HG02678 (cell line): ENCODE measurements around the gene CPLX3.

ENCODE experiments used
- ATAC-seq: cut with Tn5 transposase; IDR thresholded peaks from one replicate; pipeline ENCODE4 v1.9.1; 2021; ENCODE audit warnings: mild to moderate bottlenecking, moderate library complexity; ENCODE audit not compliant: unreplicated experiment

CPLX3 gene

DNA sequence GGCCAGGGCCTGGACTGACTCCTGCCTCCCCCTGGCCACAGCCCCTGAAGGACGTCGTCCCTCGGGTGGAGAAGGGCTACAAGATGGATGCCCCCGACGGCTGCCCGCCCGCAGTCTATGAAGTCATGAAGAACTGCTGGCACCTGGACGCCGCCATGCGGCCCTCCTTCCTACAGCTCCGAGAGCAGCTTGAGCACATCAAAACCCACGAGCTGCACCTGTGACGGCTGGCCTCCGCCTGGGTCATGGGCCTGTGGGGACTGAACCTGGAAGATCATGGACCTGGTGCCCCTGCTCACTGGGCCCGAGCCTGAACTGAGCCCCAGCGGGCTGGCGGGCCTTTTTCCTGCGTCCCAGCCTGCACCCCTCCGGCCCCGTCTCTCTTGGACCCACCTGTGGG is 24.1 kb upstream of the CPLX3 start:
- no peak for ATAC-seq

DNA sequence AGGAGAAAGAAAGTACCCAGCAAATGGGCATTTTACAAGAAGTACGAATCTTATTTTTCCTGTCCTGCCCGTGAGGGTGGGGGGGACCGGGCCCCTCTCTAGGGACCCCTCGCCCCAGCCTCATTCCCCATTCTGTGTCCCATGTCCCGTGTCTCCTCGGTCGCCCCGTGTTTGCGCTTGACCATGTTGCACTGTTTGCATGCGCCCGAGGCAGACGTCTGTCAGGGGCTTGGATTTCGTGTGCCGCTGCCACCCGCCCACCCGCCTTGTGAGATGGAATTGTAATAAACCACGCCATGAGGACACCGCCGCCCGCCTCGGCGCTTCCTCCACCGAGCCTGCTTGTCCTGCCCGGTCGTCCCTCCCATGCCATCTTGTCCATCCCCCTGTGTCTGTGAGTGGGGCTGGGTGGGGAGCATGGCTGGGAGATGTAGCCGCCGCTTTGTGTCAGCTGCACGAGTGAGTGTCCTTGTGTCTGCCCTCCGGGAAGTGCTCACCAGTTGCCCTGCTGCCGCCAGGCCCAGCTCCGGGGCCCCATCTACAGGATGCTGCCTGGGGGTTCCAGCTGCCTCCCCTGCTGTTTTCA is 23.5 kb upstream of the CPLX3 start:
- ATAC-seq, result no peak

DNA sequence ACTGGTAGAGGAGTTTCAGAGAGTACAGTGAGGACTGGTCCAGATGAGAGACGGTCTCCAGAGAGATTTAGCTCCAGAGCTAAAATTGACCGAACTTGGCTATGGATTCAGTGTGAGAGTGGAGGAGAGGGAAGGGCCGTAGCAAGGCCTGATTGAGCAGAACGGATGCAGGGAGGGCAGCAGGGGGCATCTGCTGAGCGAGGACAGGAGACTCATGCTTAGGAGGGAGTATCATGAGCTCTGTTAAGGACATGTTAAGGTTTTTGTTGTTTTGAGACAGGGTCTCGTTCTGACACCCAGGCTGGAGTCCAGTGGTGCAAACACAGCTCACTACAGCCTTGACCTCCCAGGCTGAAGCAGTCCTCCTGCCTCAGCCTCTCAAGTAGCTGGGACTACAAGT is 21.5 kb upstream of the CPLX3 start:
- ATAC-seq, result no peak

DNA sequence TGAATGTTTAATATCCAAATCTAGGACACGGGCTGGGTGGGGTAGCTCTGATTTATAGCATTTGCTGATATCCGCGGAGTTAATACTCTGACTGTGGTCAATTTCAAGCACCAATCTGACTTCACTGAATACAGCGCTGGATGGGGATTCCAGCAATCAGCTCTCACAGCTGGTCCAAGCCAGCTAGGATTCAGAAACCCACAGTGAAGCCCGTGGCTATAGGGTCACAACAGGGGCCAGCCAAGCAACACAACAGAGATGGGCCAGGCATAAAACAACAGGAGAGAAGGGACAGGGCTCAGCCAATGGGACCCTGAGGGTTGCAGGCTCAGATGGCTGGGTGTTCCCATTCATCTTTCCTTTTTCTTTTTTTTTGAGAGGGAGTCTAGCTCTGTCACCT is 19.1 kb upstream of the CPLX3 start:
- ATAC-seq, result no peak

DNA sequence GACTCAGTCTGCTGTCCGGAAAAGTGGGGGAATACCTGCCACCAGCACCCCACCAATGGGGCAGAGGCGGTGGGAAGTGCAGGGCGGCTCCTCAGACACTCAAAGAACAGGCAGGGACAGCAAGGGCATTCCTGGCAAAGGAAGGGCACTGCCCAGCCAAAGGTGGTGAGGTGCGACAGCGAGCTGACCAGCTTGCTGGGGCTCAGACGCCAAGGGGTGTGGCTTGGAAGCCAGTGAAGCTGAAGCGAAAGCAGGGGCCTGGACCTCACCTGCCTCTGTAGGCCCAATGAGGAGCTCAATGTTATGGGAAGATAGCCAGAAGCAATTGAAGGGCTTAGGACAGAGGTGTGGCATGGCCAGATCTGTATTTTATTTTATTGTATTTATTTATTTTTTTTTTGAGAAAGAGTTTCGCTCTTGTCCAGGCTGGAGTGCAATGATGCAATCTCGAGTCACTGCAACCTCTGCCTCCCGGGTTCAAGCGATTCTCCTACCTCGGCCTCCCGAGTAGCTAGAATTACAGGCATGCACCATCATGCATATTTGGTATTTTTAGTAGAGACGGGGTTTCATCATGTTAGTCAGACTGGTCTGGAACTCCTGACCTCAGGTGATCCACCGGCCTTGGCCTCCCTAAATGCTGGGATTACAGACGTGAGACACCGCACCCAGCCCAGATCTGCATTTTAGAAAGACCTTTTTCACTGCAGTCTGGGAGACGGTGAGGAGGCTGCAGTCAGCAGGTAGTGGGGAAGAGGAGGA is 18.2 kb upstream of the CPLX3 start:
- no peak for ATAC-seq

DNA sequence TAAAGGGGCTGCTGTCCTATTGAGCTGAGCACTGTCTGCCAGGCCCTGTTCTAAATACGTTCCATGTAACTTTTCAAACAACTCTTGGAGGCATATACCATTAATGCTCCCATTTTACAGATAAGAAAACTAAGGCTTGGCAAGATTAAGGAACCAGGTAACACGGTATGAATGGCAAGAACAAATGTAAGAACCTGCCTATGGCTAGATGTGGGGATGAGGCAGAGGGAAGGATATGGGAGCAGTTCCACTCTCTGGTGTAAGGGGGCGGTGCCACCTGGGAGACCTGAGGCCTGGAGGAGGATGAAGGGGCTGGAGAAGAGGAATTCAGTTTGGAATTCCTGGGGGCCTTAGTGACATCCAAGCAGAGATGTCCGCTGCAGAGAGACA is 17.6 kb upstream of the CPLX3 start:
- no peak for ATAC-seq

DNA sequence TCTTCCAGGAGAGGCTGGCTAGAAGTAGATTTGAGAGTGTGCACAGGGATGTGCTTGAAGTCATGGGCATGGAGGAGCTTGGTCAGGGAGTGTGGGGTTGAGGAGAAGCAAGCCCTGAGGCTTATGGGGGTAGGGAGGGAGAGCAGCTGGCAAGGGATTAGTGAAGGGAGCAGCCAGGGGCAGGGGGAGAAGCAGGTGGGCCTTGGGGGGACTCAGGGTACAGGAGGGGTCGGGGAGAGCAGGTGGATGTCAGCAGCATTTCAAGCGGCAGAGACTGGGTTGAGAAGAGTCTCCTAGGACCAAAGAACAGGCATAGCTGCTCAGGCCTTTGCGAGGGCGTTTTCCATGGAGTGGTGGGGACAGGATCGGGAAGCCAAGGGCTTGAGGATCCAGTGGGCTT is 17.2 kb upstream of the CPLX3 start:
- ATAC-seq, result no peak

DNA sequence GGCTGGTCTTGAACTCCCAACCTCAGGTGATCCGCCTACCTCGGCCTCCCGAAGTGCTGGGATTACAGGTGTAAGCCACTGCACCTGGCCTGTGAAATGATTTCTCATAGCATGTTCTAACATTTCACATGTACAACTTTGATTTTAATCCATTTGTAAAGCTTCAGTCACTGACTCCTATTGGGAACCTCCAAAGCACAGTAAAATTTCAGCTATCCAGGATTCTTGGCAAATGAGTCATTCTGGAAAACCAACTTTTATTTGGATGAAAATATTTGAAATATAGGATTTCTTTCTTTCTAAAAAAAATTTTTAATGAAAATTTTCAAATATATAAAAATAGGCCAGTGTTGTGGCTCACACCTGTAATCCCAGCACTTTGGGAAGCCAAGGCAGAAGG is 16.5 kb upstream of the CPLX3 start:
- ATAC-seq, result no peak

DNA sequence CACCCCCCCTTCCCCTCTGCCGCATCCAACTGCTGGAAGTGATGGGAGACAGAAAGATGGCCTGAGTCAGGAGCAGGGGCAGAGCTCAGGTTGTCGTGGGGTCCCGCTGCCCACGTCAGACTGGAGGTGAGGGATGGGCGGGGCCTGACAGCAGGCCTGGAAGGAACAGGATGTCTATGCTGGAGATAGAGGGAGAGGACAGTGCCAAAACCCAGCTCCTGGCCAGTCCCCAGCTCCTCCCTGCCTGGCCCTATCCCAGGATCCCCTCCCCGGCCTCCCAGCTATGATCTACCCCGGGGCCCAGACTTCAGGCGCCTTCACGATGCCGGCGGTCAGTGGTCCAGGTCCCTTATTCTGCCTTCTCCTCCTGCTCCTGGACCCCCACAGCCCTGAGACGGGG is 13.9 kb upstream of the CPLX3 start, which contains the start of gene LMAN1L:
Gene LMAN1L, plus strand, starts transcription at position 303 of the 400 bp plus-strand sequence. Its CDS starts 20 bp downstream, at position 323.
- ATAC-seq, result no peak

DNA sequence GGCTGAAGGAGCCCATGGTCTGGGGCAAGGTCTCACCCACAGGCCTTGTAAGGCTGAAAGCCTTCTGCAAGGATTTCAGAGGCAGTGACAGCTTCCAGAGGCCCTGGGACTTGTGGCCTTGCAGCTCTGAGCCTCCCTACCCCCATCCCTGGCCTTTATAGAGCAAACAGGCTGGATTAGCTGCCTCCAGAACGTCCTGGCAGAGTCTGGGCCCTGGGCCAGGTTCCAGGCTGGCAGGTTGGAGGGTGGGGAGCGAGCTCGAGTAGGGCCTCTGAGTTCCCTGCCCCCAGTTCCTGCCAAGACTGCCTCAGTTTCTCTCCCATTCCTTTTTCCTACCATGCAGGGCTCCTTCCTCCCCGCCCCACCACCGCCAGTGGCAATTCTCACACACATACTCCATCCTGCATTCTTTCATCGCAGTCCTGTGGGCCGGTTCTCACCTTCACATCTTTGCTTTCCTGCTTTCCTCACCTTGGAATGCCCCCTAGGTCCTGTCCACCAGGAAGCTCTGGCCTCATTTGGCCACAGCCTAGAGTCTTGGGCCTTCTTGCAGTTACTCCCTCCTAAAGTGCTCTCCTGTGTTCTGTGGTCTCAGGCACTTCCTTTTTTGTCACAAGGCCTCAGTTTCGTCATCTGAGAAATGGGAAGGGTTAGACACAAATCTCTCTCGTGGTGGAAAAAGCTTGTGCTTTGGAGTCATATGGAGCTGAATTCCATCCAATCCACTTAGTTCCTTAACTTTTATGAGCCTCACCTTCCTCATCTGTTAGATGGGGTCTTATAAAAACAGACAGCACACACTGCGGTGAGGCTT is 11.1 kb upstream of the CPLX3 start:
- no peak for ATAC-seq

DNA sequence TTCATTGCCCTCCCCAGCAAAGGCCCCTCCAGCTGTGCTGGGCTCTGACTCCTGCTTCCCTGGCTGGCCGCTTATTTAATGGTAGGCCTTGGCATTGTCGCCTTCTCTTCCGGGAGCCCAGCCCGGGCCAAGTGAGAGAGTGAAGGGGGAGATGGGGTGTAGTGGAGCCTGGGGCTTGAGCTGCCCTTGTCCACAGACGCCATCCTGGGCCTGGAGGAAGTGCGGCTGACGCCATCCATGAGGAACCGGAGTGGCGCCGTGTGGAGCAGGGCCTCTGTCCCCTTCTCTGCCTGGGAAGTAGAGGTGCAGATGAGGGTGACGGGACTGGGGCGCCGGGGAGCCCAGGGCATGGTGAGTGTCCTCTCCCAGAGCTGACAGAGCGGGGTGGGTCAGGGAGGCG is 10.5 kb upstream of the CPLX3 start:
- no peak for ATAC-seq

DNA sequence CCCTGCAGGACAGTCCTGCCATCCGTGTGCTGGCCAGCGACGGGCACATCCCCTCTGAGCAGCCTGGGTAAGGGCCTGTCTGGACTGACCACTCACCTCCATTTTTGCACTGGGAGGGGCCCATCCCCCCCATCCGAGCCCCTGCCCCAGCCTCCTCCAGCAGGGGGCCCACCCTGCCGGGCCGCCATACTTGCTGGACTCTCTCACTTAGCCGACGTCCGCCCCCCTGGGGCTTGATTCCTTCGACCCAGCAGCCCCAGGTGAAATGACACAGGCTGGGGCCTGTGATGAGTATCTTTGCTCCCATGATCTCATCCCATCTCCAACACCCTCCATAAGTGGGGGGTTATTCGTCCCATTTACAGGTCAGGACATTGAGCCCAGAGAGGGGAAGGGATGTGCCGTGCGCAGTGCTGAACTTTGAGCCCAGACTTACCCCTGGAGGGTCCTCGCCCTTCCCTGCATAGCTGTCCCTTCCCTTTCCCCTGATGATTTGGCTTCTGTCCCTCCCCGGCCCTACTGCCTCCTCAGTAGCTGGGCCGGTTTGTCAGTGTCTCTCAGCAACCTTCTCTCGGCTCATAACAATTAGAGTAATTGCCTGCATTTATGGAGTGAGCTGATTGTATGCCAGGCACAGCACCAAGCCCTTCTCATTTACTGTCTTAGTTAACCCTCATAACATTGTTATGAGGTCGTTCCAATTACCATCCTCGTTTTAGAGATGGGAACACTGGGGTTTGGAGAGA is 9.6 kb upstream of the CPLX3 start:
- no peak for ATAC-seq

DNA sequence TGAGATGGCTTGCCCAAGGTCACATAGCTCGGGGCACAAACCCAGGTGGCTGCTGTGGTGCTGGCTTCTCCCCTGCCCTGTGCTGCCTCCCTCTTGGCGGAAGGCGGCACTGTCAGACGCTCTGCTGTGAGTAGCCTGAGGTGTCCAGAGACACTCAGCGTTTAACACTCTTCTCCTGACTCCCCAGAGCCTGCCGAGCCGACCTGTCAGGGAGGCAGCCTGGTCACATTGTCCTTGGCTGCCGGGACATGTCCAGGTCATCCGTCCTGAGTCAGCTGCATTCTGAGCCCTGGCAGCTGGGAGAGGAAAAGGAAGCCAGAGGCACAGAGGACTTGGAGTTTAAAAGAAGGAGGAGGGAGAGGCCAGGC is 9.1 kb upstream of the CPLX3 start:
- no peak for ATAC-seq

DNA sequence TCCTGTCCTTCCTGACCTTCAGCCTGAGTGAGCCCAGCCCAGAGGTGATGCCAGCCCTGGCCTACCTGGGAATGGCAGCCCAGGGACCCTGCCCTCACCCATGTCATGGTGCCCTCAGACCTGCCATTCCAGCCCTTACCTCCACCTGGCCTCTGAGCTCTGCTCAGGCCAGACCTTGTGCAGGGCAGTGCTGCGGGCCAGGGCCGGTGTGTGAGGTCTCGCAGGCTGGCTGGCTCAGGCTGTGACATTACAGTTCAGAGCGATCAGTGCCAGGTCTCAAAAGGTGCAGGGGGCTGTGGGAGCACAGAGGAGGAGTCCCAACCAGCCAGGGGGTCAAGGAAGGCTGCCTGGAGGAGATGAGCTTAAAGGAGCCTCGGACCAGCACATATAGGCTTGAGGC is 6.4 kb upstream of the CPLX3 start:
- ATAC-seq, result no peak

DNA sequence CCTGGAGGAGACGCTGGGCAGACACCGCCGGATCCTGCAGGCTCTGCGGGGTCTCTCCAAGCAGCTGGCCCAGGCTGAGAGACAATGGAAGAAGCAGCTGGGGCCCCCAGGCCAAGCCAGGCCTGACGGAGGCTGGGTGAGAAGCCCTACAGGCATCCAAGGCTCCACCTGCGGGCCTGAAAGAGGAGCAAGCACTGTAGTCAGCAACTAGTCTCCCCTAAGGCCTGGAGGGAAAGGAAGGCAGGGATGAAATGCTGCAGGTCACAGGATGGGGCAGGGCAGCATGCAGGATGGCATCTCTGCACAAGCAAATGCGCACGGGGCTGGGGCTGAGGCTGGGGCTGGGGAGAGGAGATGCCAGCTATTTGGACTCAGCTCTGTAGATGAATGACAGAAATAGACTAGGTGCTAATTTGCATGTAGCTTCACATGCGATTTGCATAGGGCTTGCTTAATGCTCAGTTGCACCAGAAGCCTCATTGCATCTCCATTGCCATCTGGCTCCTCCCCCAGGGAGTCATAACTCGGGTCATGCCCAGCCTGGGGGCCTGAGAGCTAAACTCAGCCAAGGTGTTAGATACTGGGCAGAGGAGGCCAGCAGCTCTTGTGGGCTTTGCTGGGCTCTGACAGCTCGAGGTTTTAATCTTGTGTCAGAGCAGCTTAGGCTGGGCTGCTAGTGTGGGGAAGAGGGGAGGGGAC is 5.2 kb upstream of the CPLX3 start:
- ATAC-seq, result peak; percentile 72

DNA sequence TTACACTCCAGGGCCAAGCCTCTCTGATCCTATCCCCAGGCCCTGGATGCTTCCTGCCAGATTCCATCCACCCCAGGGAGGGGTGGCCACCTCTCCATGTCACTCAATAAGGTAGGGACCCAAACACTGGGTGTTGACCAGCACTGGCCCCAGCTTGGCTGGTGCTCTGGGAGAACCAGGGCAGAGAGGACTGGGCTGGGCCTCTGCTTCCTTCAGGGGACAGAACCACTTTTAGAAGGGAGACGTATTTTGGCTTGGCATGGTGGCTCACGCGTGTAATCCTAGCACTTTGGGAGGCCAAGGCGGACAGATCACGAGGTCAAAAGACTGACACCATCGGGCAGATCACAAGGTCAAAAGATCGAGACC is 4.7 kb upstream of the CPLX3 start:
- no peak for ATAC-seq

DNA sequence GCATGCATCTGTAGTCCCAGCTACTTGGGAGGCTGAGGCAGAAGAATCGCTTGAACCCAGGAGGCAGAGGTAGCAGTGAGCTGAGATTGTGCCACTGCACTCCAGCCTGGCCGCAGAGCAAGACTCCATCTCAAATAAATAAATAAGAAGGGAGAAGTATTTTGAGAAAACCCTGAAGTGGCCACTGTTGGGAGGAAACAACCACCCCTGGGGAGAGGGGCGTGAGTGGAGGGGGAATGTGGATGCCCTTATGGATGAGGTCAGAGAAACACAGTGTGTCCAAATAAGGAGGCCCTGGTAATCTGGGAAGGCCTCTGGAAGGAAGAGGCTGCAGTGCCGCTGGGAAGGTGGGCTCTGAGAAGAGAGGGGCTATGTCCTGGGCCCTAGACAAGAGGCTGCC is 4.2 kb upstream of the CPLX3 start:
- no peak for ATAC-seq

DNA sequence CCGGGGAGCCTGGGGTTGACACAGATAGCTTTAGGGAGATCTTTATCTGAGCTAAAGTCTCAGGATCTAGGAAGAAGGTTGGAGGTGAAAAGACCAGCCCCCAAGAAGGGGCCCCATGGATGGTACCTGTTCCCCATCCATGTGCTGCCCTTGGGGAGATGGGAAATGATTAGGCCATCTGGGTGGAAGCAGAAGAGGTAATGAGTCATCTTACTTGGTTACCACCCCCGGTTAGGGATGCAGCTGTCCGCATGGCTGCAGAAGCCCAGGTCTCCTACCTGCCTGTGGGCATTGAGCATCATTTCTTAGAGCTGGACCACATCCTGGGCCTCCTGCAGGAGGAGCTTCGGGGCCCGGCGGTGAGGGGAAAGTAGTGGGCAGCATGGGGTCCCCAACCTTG is 3.1 kb upstream of the CPLX3 start:
- ATAC-seq, result no peak

DNA sequence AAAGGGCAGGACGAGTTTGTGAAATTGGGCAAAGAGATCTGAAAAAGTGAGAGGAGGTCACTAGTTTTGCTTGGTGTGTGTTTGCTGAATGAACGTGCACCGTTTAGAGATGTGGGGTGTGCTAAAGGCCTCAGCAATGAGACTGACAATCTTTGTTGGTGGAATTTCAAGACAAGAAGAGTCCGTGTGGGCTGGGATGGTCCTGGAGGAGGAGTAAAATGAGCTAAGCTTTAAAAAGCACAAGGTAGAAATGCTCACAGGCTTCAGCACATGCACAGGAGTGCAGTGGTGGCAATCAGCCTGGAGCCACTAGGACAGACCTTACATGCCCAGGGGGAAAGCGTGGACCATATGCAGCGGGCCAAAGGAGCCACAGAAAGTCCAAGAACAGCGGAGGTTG is 1.5 kb upstream of the CPLX3 start:
- ATAC-seq, result no peak

DNA sequence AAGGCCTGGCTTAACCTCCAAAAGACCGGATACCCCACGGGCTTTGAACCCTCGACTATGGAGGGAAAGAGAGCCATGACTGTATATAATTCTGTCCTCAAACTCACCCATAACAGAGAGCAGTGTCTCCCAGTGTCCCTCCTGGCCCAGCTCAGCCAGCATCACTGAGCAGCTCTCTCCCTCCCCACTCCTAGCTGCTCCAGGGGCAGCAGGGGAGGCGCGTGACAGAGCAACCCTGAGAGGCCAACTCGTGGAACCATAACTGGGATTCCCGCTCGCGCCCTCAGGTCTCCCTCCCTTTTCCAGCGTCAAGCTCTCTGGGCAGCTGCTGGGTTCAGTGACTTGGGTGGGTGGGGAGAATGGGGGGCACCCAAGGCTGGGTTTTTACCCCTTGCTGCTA is 561 bp upstream of the CPLX3 start:
- ATAC-seq, result no peak

DNA sequence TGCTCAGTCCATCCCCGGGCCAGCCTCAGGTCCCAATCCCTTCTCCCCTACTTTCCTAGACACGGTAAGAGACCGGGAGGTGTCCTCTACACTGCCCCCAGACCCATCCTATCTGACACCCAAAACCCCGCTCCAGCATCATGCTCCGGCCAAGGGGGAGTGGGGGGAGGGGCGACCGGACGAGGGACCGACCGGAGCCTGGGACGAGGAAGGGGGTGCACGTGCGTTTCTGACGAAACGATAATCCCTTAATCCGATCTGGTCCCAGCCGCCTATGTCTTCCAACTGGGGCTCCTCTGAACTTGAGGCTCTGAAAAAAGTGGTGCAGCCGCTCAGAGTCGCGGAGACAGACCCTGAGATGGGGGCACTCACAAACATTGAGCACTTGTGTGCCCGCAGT is 494 bp downstream of the CPLX3 start:
- ATAC-seq, result no peak
